T-helper 1 cell (primary cell): ENCODE measurements around the gene MAPK8.
"Not testable (repeated sequence)": the region's sequence is repeated elsewhere in the genome, so short reads cannot be mapped to it uniquely, and the experiment has no call there.

Source experiments
- DNase-seq, 5 donors: peaks; one replicate each; pipeline ENCODE4 v3.0.0-alpha.2; 2012 to 2020

Gene MAPK8

DNA sequence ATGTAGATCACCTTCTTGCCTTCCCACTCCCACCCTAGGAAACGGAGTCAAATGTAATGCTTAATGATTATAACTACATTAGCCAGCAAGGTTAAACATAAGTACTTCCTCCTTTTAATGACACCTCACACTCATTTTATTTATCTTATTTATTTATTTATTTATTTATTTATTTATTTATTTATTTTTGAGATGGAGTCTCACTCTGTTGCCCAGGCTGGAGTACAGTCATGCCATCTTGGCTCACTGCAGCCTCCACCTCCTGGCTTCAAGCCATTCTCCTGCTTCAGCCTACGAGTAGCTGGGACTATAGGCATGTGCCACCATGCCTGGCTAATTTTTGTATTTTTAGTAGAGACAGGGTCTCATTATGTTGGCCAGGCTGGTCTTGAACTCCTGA lies 115.4 kb downstream of the MAPK8 start:
- not testable (repeated sequence) for DNase-seq

DNA sequence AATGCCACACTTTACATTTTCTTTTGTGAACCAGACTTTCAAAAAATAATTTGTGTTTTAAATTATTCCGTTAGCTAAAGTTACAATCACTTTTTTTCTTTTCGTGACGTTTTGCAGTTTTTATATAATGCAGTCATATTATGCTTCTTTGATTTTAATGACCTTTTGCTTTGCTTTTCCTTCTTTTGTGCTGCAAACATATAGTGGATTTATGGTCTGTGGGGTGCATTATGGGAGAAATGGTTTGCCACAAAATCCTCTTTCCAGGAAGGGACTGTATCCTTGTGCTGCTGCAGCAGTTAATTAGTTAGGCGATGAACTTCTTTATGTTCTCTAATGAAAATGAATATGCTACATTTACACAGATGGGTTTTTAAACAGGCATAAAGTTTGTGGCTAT lies 117.4 kb downstream of the MAPK8 start:
- DNase-seq = no peak

DNA sequence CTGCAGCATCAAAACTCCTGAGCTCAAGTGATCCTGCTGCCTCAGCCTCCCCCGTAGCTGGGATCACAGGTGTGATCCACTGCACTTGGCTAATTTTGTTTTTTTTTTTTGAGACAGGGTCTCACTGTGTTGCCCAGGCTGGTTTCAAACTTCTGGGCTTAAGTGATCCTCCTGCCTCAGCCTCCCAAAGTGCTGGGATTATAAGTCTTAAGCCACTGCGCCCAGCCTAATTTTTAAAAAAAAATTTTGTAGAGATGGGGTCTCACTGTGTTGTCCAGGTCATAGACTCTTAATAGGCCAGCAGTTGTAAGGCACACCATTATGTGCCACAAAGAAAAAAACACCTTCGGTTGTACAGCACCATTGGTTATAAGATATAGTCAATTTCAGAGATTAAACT lies 122.4 kb downstream of the MAPK8 start:
- no peak for DNase-seq

DNA sequence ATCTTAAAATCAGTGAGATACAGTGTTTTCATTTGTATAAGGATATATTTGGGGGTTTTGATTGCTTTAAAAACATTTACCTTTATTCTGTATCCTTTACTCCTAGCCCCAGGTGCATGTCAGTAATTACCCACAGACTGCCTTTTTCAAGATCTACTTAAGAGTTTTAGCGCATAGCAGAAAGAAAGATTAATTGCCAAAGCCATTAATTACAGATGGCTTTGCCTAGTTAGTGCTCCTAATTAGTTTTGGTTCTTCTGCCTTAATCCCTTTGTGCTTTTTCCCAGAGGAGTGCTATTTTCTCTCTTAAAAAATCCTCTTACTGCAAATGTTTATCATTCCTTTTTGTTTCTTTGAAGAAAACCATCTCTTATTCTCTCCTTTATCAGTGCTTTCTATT lies 122.8 kb downstream of the MAPK8 start:
- no peak for DNase-seq

DNA sequence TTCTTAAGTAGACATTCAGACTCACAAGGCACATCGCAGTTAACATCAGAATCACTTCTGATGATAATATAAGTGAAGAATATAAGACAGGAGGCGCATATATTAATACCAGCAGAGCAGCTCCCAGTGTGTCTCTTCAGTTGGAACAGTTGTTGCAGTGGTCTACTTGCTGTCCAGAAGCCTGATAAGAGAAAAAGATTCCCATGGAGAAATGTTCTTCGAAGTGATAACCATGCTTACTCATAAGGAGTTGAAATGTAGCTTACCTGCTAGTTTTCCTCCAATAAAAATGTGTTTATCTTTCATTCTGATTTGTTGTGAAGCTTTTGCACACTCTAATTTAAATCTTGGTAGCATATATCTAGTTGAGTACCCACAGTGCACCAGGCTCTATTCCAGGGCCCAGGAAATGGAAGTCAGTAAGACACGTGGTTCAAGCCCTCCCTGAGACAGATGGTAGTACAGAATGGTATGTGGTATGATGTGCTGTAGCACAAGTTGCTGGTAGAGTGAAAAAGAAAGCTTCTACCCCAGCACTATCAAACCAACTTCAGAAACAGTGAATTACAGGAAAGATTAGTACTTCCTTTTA lies 124.0 kb downstream of the MAPK8 start:
- DNase-seq = no peak

DNA sequence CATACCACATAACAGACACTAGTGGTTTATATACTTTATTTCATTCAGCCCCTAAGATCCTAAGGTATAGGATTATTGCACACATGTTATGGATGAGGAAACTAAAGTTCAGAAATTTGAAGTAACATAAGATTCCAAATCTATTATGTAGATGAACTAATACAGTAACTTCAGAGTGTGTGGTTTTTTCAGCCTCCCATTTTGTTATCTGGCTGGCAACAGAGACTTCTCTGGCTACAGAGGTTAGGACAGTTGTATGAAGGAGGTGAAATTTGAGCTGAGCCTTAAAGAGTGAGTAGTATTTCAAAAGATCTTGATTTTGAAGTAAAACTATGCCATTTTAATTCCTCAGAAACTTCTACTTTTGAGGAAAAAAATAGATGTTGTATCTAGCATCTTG lies 125.4 kb downstream of the MAPK8 start:
- DNase-seq = no peak

DNA sequence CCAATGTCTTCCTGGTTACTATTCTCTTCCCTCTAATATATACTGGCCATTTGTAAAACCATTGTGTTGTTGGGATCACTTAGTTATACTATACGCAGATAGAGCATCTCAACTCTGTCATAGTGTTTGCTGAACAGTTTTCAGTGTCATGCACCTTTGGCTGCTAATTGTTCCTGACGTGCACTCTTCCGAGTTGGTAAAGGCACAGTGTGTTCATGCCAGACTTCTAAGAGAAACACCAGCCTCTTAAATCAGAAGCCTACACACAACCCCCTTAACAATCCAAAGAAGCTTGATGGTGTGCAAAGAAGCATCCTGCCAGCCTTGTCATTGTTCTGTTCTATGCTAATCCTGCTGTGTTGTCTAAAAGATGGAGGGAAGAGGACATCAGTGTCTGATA lies 131.1 kb downstream of the MAPK8 start:
- no peak for DNase-seq

DNA sequence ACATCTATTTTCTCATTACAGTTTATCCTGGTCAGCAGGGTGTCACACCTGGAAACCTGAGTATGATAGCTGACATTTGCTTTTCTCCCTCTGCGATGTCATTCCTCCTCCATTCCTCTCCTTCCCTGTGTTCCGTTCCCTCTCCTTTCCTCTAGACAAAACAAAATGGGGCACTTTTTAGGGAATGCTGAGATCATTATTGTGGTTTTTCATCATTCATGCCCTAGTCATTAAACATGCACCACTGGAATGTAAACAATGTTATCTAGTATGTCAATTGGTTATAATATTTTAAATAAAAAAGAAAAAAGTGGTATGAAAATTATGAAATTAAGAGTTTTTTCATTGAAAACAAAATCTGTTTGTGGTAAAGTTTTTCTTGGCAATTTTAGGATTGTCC lies 132.6 kb downstream of the MAPK8 start:
- DNase-seq = no peak

DNA sequence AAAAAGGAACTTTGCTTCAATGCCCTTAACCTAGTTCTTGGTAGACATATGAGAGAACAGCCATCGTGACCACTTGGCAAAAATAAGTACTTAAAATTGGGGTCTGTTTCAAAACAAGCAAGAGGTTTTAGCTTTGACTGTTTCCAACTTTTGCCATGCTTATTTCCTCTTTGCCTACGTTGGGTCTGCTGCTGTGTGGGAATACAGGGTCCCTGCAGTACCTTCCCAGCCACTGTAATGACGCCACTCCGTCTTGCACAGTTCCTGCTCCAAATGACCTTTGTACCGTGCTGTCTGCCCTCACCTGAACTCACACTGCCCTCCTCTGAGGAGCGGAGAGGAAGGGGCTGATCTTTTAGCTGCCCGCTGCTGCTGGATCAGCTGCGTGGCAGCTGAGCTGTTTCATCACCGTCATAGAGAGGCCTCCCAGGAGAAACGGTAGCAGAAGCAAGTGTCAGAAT lies 133.1 kb downstream of the MAPK8 start:
- no peak for DNase-seq

DNA sequence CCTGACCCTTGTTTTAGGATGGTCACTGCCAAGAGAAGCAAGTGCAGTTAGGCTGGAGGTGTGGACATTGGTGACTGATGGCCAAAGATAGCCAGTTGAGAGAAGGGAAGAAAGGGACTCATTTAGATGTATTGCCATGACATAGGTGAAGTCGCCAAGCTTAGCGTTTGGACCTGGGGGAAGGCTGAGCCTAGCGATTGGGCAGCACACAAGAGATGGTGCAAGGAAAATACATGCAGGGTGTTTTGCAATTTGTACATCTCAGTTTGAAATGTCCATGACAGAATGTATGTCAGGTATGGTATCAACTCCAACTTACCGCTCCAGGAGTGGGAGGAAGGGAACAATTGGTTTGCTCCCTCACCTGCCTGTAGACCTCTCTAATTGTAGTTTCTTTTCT lies 134.3 kb downstream of the MAPK8 start:
- DNase-seq = no peak

DNA sequence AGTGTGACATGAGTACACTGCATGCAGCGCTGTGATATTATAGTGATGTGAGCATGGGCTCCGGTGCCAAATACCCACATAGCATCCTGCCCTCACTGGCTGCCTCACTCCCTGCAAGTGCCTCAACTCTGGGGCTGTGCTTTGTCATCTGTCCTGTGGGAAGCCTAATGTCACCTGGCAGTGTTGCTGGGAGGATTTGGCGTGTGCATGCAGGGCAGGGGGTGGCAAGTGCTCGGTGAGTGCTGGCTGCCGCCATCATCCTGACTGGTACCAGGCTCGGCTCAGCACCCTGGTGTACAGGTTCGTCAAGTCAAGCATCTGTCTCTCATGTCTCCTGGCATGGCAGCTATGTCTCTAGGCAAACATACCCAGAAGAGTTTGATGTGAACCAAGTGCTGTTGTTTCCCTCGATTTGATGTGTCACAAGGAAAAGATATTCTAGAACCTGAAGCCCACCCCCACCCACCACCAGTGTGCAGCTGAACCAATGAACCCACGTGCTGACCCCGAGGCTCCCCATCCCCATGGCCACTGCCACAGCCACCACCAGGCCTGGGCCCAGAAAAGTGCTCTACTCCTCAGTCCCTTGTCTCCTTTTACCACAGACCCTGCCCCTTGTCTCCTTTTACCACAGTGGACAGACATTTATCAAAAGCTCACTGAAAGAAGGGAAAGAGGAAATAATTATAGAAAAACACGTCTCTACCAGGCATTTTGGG lies 135.8 kb downstream of the MAPK8 start:
- DNase-seq = no peak

DNA sequence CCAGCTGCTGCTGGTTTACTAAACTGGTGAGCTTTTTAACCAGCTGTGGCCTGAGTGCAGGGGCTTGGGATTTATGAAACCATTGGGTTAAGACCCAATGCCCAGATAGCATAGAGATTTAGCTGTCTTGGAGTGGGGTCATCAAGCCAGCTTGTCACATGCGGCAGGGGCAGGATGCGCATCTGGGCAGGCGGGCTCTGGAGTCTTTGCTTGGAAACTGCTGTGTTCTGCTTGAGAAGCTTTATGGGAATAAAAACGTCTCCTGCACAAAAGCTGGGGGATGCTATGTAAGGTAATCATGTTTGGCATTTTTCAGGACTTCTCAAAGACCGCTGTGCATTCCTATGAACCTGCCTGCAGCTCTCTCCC lies 136.3 kb downstream of the MAPK8 start:
- no peak for DNase-seq

DNA sequence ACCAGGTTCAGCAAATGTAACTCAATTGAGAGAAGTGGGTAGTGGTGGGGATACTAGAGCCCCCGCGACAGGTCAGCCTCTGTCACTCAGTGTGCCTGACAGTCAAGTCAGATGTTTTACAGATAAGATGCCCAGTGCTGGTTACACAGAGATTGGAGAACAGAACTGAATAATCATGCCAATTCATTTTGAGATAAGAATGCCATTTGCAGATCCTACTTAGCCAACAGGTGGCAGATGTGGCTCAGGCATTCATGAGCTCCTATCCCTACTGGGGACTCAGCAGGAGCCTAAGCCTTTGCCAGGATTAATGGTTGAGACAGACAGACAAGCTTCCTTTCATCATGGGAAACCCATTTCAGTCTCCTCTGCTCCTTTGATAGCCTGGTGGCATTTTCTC lies 137.8 kb downstream of the MAPK8 start:
- no peak for DNase-seq

DNA sequence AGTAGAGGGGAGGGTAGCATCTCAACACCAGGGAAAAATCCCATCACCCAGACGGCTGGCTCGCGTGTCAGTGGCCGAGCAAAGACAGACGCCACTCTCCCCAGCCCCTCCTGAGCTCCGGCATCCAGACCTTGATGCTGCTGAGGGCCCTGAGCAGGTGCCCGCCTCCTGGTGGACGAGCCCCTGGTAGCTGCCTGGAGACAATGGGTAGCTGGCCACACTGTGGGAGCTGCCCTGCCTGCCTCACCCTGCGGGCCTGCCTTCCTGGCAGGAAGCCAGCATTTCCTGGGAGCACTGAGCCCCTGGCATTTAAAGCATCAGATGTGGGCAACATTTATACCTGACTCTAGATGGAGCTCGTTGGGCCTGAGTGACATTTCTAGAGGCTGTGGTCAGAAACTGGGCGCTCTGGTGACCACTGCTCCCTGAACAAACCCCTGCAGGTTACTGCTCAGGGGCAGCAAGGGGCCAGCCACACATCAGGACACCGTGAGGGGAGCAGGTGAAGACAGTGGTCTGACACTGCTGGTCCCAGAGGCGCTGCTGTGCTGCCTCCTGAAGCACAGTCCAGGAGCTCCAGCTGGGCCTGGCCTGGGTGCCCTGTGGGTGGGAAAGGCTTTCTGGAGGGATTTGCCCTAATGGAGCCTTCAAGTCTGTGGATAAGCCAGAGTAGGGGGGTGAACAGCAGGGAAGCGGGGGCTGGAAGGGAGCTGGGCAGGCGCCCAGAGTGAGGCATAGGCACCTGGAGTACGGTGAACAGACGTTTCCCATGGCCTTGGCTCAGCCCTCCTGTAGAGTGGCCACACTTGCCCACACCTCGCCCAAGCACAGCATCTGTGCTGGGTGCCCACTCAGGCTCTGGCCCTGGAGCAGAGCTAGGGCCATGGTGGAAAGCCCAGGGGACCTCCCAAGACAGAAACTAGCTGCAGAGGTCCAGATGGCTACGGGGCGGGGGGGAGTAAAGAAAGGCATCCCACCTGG lies 138.7 kb downstream of the MAPK8 start:
- no peak for DNase-seq

DNA sequence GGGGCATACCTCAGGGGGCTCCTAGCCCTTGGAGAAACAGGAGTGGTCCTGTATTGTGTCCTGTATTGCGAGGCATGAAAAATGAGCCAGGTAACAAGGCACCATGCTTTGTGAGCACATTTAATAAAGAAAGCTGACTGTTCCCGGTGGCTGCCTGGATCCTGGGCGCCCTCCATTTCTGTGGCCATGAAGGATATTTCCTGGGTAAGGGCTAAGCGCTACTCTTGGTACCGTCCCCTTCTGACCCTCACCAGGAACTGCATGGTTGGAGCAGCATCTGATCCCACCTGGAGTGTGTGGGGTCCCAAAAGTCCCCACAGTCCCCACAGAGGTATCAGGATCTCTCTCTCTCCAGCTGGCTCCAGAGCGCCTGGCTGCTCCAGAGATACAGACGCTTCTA lies 139.5 kb downstream of the MAPK8 start:
- DNase-seq = no peak

DNA sequence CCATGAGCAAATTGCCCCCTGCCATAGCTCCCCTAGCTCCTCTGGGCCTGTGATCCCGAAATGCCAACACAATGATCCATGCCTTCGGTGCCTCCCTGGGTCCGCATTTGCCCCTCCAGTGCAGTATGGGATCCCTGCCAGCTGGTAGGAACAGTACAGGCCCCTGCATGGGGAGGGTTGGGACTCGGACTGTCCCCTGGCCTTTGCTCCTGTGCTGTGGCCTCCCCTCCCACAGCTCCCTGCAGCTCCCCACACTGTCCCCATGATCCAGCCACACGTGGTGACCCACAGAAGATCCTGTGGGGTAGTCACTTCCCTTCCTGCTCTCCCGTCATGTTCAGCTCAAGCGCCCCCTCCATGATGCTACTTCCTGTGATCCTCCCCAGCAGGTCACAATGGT lies 140.3 kb downstream of the MAPK8 start:
- no peak for DNase-seq

DNA sequence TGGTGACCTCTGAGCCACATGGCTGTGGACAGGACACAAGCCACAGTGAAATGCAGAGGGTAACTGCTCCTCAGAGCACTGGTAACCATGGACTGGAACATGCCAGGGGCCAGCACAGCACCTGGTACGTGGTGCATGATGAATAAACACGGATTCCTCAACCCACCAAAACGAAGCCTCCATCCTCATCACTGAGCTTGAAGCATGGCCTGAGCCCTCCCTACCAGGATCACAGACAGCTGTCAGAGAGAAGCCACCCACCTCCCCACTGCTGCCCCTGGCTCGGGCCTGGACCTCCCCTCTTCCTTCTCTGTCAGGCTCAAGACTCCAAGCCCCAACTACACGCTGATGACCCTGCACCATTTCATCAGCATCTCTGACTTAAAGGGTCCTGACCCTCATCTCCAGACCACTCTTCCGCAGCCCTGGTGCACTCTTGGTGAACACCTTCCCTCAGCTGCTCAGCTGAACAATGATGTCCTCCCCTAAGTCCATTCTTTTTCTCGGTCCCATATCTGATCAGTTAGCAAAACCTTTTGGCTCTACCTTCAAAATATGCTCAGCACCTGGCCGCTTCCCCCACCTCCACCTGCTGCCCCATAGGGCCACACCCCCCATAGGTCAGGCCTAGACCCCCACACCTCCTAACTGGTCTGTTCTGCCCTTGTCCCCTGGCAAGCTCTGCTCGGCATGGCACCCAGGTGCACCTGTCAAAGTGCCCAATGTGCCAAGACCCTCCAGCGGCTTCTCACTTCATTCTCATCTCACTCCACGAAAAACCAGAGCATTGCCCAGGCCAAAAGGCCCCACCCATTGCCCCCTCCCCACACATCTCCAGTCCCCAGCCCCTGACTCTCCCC lies 141.1 kb downstream of the MAPK8 start:
- DNase-seq = no peak

DNA sequence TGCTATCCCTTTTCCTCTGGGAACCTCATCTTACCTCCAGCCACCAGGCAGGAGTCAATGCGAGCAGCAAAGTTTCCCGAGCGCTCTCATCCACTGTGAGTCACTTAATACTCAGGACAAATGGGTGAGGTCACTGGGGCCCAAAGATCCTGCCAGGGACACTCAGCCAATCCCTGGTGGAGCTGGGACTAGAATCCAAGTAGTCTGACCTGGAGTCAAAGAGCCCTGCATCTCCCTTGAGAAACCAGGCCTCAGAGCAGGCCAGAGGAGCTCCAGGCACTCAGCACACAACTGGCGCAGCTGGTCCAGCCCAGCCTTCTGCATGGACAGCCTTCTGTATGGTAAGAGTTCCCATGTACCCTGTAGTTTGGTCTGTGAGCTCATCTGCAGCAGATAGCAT lies 142.3 kb downstream of the MAPK8 start:
- DNase-seq = no peak

DNA sequence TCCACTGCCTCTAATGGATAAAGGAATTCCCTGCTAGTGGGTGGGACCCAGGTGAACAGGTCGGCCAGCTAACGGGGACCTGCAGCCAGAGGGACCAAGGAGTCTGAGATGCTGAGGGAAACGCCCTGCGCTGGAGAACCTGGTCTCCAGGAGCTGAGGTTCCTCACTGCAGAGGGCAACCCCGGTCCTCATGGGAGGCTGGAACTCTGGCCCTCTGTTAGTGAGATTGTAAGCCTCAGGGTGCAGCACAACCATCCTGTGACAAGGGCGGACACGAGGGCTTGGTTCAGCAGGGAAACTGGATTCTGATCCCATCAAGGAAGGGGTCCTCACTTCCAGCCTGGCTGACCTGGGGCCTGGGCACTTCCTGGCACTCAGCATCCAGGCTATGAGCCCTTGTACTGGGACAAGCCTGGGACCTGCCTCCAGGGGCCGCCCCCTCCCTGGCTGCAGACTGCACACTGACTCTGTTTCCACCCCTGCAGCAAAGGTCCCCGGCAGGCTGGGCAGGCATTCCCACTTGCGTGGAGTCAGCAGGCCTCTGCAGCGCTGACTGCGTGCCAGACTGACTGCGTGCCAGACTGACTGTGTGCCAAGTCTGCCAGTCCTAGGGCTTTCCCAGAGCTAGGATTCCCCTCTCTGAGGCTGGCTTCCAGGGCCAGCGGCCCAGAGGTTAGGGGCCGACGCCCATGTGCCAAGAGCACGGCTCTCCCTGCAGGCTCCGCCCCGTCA lies 143.2 kb downstream of the MAPK8 start:
- no peak for DNase-seq

DNA sequence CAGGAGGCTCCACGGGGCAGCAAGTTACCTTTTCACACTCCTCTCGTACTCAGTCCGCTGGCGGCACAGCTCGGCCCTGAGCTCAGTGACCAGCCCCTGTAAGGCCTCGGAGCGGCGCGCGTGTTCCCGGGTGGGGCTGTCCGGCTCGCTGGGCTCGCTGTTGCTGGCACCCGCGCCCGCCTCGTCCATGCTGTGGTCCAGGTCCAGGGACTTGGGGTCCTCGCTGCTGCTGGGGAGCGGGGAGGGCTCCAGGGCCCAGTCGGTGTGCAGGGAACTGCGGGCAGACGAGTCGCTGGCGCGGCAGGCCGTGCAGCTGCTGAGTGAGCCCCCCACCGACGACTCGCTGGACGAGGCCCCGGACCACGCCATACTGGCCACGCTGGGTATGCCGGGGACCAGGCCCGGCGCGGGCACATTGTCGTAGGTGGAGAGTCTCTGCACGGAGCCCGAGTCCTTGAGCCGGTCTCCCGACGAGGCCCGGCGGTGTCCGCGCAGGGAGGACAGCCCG lies 143.8 kb downstream of the MAPK8 start:
- DNase-seq = no peak

DNA sequence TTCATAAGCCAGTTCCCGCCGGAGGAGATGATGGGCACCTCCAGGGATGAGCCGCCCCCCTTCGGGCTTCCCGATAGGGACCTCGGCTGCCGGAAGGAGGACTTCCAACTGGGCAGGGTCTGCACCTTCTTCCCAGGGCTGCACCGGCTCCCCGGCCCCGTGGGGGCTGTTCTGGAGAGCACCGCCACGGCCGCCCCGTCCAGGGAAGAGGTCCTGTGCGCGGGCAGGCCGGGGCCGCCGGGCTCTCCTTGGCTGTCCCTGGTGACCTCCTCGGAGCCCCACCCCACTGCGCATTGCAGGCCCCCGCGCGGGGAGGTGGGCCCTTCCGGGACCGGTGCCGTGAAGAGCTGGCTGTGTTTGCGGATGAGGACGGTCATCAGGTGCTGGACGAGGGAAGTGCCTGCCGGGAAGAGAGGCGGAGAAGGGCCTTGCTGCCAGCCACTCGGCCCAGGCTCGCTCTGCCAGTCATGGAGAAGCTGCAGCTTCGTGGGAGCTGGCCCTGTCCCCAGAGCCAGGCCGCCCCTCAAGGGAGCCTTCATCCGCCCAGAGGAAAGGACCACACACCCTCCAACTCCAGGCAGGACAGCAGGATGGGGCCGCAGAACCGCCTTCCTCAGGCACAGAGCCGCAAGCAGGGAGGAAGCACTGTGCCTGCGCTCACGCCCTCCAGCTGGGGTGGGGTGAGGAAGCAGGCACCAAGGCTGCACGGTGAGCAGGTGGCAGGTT lies 144.4 kb downstream of the MAPK8 start:
- no peak for DNase-seq
